Measurements from ENCODE around the gene BRICD5.

DNA sequence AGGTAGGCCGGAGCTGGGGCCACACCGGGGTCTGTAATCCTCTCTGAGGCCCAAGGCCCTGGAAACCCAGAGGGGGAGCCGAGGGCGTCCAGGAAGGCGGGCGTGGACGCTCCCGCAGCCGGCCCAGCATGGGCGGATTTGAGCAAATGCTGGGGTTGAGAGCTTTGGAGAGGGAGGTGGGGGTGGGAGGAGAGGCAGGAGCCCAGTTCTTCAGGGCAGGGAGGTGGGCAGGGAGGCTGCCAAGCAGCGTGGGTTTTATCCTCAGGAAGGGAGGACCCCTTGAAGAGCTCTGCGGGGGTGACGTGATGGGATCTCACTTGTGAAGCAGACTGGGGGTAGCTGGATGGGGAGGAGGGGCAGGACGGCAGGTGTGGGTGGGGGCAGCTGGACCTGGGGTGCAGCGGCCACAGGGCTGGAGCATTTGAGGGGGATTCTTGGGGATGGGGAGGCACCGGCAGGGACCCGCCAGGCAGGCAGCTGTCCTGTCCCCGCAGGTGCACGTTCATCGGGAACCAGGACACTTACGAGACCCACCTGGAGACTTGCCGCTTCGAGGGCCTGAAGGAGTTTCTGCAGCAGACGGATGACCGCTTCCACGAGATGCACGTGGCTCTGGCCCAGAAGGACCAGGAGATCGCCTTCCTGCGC is 37.9 kb downstream of the BRICD5 start:
- TF ChIP-seq, protein P1, sequence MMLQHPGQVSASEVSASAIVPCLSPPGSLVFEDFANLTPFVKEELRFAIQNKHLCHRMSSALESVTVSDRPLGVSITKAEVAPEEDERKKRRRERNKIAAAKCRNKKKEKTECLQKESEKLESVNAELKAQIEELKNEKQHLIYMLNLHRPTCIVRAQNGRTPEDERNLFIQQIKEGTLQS (CRISPR knock-in tag; IDR thresholded peaks at IDR 0.05): no peak
- TF ChIP-seq POLR2A (IDR thresholded peaks at IDR 0.05; ENCODE audit: insufficient read depth in 1 of 2, low read depth in 2 of 2, low read length in 2 of 2) (no peak), JUN (CRISPR knock-in tag; IDR thresholded peaks at IDR 0.05) (no peak), ZNF841 (CRISPR knock-in tag; IDR thresholded peaks at IDR 0.05; ENCODE audit: borderline replicate concordance) (no peak), EZH2 (conservative IDR thresholded peaks at IDR 0.05; ENCODE audit: low read depth, low read length) (no peak), ZNF101 (CRISPR knock-in tag; IDR thresholded peaks at IDR 0.05; ENCODE audit: borderline replicate concordance, low read depth) (no peak), BCL6 (CRISPR knock-in tag; IDR thresholded peaks at IDR 0.05) (no peak)
- TF ChIP-seq, protein P2, sequence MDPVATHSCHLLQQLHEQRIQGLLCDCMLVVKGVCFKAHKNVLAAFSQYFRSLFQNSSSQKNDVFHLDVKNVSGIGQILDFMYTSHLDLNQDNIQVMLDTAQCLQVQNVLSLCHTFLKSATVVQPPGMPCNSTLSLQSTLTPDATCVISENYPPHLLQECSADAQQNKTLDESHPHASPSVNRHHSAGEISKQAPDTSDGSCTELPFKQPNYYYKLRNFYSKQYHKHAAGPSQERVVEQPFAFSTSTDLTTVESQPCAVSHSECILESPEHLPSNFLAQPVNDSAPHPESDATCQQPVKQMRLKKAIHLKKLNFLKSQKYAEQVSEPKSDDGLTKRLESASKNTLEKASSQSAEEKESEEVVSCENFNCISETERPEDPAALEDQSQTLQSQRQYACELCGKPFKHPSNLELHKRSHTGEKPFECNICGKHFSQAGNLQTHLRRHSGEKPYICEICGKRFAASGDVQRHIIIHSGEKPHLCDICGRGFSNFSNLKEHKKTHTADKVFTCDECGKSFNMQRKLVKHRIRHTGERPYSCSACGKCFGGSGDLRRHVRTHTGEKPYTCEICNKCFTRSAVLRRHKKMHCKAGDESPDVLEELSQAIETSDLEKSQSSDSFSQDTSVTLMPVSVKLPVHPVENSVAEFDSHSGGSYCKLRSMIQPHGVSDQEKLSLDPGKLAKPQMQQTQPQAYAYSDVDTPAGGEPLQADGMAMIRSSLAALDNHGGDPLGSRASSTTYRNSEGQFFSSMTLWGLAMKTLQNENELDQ (CRISPR knock-in tag; IDR thresholded peaks at IDR 0.05; ENCODE audit: borderline replicate concordance): no peak
- TF ChIP-seq, protein P3, sequence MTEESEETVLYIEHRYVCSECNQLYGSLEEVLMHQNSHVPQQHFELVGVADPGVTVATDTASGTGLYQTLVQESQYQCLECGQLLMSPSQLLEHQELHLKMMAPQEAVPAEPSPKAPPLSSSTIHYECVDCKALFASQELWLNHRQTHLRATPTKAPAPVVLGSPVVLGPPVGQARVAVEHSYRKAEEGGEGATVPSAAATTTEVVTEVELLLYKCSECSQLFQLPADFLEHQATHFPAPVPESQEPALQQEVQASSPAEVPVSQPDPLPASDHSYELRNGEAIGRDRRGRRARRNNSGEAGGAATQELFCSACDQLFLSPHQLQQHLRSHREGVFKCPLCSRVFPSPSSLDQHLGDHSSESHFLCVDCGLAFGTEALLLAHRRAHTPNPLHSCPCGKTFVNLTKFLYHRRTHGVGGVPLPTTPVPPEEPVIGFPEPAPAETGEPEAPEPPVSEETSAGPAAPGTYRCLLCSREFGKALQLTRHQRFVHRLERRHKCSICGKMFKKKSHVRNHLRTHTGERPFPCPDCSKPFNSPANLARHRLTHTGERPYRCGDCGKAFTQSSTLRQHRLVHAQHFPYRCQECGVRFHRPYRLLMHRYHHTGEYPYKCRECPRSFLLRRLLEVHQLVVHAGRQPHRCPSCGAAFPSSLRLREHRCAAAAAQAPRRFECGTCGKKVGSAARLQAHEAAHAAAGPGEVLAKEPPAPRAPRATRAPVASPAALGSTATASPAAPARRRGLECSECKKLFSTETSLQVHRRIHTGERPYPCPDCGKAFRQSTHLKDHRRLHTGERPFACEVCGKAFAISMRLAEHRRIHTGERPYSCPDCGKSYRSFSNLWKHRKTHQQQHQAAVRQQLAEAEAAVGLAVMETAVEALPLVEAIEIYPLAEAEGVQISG (CRISPR knock-in tag; IDR thresholded peaks at IDR 0.05): no peak
- TF ChIP-seq, protein P4, sequence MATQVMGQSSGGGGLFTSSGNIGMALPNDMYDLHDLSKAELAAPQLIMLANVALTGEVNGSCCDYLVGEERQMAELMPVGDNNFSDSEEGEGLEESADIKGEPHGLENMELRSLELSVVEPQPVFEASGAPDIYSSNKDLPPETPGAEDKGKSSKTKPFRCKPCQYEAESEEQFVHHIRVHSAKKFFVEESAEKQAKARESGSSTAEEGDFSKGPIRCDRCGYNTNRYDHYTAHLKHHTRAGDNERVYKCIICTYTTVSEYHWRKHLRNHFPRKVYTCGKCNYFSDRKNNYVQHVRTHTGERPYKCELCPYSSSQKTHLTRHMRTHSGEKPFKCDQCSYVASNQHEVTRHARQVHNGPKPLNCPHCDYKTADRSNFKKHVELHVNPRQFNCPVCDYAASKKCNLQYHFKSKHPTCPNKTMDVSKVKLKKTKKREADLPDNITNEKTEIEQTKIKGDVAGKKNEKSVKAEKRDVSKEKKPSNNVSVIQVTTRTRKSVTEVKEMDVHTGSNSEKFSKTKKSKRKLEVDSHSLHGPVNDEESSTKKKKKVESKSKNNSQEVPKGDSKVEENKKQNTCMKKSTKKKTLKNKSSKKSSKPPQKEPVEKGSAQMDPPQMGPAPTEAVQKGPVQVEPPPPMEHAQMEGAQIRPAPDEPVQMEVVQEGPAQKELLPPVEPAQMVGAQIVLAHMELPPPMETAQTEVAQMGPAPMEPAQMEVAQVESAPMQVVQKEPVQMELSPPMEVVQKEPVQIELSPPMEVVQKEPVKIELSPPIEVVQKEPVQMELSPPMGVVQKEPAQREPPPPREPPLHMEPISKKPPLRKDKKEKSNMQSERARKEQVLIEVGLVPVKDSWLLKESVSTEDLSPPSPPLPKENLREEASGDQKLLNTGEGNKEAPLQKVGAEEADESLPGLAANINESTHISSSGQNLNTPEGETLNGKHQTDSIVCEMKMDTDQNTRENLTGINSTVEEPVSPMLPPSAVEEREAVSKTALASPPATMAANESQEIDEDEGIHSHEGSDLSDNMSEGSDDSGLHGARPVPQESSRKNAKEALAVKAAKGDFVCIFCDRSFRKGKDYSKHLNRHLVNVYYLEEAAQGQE (IDR thresholded peaks at IDR 0.05; ENCODE audit: borderline replicate concordance in 1 of 2, low read depth in 1 of 2, low read length in 2 of 2): no peak
- TF ChIP-seq, protein P5, sequence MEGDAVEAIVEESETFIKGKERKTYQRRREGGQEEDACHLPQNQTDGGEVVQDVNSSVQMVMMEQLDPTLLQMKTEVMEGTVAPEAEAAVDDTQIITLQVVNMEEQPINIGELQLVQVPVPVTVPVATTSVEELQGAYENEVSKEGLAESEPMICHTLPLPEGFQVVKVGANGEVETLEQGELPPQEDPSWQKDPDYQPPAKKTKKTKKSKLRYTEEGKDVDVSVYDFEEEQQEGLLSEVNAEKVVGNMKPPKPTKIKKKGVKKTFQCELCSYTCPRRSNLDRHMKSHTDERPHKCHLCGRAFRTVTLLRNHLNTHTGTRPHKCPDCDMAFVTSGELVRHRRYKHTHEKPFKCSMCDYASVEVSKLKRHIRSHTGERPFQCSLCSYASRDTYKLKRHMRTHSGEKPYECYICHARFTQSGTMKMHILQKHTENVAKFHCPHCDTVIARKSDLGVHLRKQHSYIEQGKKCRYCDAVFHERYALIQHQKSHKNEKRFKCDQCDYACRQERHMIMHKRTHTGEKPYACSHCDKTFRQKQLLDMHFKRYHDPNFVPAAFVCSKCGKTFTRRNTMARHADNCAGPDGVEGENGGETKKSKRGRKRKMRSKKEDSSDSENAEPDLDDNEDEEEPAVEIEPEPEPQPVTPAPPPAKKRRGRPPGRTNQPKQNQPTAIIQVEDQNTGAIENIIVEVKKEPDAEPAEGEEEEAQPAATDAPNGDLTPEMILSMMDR (CRISPR knock-in tag; IDR thresholded peaks at IDR 0.05): no peak
